BJ (cell line): ENCODE data around the gene CTCF. TPM values are rescaled to one million over a fixed set of nuclear protein-coding genes. Genes with fewer than 3 reads are reported as not detected.

Source experiments
- CTCF ChIA-PET: fragments of 350-600 bp; formaldehyde crosslinking; extraction: SDS; loops from one replicate; lab custom pipeline; 2021; ENCODE audit warnings: antibody characterized with exemption, inconsistent platforms; lab: Yijun Ruan, JAX
- POLR2A ChIA-PET: fragments of 300-600 bp; sonication (Branson Sonifier 250); formaldehyde crosslinking; extraction: SDS; loops from one replicate; lab custom pipeline; 2021; ENCODE audit warnings: antibody characterized with exemption; lab: Charles Lee
- DNase-seq: peaks from one replicate; pipeline ENCODE4 v3.0.0-alpha.2; 2011; ENCODE audit warnings: low read depth
- H3K27me3 ChIP-seq: 2 replicates; pipeline ENCODE4 v1.6.0; 2011; ENCODE audit warnings: low read length; ENCODE audit not compliant: control insufficient read depth, insufficient read depth
- H3K36me3 ChIP-seq: 2 replicates; pipeline ENCODE4 v1.5.1; 2011; ENCODE audit warnings: low read length; ENCODE audit not compliant: control insufficient read depth, insufficient read depth
- H3K4me3 ChIP-seq: 2 replicates; pipeline ENCODE4 v1.5.1; 2011; ENCODE audit warnings: low read depth, mild to moderate bottlenecking, control low read depth, low read length
- CTCF ChIP-seq: IDR thresholded peaks from 2 replicates; pipeline ENCODE4 v1.5.1; 2011; ENCODE audit warnings: low read depth, mild to moderate bottlenecking, control low read depth, inconsistent platforms, low read length, moderate library complexity; ENCODE audit not compliant: insufficient read depth
- polyA plus RNA-seq: library from polyadenylated mRNA; depleted of rRNA; stranded (reverse); fragments of >200 nt; gene quantifications from 2 replicates; pipeline ENCODE4 v1.2.3, GENCODE V29; 2011

Gene CTCF
- polyA plus RNA-seq, 1 experiment: 20.9 TPM

DNA sequence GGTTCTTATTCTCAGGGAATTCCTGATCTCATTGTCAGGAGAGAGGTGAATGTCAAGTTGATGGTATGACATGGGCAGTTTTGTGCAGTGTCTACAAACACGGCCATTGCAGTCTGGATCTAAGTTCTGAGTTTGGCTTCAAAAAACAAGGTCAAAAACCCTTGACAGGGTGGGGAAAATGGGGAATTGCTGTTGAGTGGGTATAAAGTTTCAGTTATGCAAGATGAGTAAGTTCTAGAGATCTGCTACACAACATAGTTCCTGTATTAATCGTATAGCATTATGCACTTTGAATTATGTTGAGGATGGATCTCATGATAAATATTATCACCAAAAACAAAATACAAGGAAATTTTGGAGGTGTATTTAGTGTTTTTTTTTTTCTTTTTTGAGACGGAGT is 46.0 kb downstream of the CTCF start:
- H3K27me3 ChIP-seq: no peaks in the 10 kb centered on the region
- H3K36me3 ChIP-seq: peaks cover 4% of the 10 kb centered on the region; the same call in 1 of the 2 replicates
- ChIA-PET POLR2A (no interaction called here), CTCF (no interaction called here)
- H3K4me3 ChIP-seq: no peak overlapping the region
- DNase-seq: no peak
- TF ChIP-seq CTCF: no peak

DNA sequence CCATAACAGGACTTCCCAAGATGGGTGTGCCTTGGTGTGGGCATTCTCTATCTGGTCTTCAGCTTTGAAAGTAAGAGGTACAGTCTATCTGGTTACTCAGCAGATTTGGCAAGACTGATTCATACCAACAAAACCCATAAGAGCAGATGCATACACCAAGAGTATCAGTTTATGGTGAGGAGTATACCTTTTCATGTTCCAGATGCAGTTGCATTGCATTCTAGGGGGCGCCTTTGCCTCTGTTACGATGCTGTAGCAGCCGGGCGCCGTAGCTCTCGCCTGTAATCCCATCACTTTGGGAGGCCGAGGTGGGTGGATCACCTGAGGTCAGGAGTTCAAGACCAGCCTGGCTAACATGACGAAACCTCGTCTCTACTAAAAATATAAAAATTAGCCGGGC is 51.5 kb downstream of the CTCF start:
- peaks cover 7% of the 10 kb centered on the region for H3K36me3 ChIP-seq
- no peak for DNase-seq
- no peaks in the 10 kb centered on the region for H3K27me3 ChIP-seq
- no peak for TF ChIP-seq CTCF
- ChIA-PET CTCF (interaction anchor here (1.3 to 1.4 kb wide), 3 partner anchors 9 to 91 kb away, joined by 3 to 4 read pairs (median 3); no protein-coding TSS in a partner anchor), POLR2A (interaction anchor here (0.7 kb wide), 1 partner anchor 14 kb away, joined by 6 read pairs; no protein-coding TSS in a partner anchor)
- H3K4me3 ChIP-seq: no peak overlapping the region

DNA sequence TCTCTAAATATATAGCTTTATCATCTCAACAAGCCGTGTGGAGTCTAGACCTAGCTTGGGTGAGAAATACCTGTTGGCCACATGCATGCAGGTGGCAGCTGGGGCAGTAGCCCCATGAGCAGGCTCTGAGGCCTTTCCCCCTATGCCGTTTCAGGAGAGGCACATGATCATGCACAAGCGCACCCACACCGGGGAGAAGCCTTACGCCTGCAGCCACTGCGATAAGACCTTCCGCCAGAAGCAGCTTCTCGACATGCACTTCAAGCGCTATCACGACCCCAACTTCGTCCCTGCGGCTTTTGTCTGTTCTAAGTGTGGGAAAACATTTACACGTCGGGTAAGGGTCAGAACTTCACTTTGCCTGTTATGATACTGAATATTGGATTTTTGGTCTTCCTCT is 65.9 kb downstream of the CTCF start:
- H3K36me3 ChIP-seq: peaks cover 15% of the 10 kb centered on the region
- POLR2A ChIA-PET: interaction anchor here (0.6 kb wide), 1 partner anchor 14 kb away, joined by 6 read pairs; no protein-coding TSS in a partner anchor
- DNase-seq: no peak
- no peak overlapping the region for H3K4me3 ChIP-seq
- no peak for TF ChIP-seq CTCF
- CTCF ChIA-PET: interaction anchor here (1.3 to 1.9 kb wide), 2 partner anchors 10 to 107 kb away, joined by 3 to 4 read pairs; no protein-coding TSS in a partner anchor
- no peaks in the 10 kb centered on the region for H3K27me3 ChIP-seq

DNA sequence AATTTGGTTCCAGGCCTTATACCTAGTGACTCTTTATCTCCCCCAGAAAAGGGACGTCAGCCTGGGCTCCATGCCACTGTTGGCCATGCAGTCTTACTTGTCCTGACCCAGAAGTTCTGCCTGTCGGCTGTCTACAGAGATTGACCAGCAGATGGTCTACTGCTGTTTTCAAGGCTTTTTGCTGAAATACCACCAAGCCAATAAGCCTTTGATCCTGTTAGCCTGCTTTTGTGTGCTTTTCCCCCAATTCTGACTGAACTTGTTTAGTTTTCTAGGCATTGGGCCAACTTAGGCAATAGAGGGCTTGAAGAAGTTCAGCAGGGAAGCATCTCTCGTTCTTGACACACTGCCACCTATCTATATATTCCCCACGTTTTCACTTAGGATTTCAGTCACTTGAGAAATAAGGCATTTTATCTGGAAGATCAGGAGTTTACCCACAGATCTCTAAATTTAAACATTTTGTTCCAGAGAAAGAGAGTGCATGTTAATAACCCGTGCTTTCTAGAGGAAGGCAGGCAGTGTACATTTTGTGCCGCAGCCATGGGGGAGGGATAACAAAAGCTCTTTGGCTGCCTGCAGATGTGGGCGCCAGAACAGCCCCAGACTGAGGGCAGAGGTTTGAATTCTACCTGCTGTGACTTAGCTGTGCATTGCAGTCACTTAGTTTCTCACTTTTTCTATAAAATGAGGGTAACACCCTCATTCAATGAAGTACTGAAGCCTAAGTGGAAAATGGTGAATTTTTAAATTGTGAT is 70.3 kb downstream of the CTCF start:
- ChIA-PET POLR2A (no interaction called here), CTCF (interaction anchor here (0.6 to 2.3 kb wide), 3 partner anchors 12 to 112 kb away, joined by 4 to 13 read pairs (median 7); partner anchors contain the start of gene CARMIL2)
- Histone ChIP-seq H3K27me3 (no peaks in the 10 kb centered on the region), H3K4me3 (no peak overlapping the region), H3K36me3 (peaks cover 12% of the 10 kb centered on the region)
- DNase-seq: no peak
- TF ChIP-seq CTCF: no peak

DNA sequence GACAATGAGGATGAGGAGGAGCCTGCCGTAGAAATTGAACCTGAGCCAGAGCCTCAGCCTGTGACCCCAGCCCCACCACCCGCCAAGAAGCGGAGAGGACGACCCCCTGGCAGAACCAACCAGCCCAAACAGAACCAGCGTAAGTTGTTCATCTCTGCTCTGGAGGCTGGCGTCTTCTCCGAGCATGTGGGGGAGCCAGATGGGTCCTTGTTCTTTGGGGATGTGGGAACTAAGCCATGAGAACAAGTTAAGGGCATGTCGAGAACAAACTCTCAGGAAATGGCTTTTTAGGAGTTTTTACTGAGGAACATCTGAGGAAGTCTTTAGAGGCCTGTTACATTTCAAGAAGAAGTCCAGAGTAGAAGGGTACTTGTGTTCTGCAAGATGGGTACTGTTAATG is 74.4 kb downstream of the CTCF start:
- DNase-seq: no peak
- no peak overlapping the region for H3K4me3 ChIP-seq
- H3K36me3 ChIP-seq: peaks cover 5% of the 10 kb centered on the region
- TF ChIP-seq CTCF: no peak
- H3K27me3 ChIP-seq: no peaks in the 10 kb centered on the region
- POLR2A ChIA-PET: no interaction called here
- CTCF ChIA-PET: interaction anchor here (0.6 kb wide), 1 partner anchor 122 kb away, joined by 4 read pairs; no protein-coding TSS in a partner anchor
